ENCODE results near the gene TMTC2.

TMTC2 gene

GRCh38 chr12:82757059-82757458 lies 70.4 kb downstream of the TMTC2 start:
- Histone ChIP-seq H3K27ac (ENCODE audit: extremely low read depth, low read depth, low read length) (no peak overlapping the region), H3K36me3 (ENCODE audit: control insufficient read depth in 2 of 2, insufficient read depth in 1 of 2, low read length in 2 of 2) (no peaks in the 10 kb centered on the region), H3K4me3 (ENCODE audit: low read depth, low read length) (no peak overlapping the region), H3K4me1 (ENCODE audit: control insufficient read depth, insufficient read depth, low read length) (peaks cover 26% of the 10 kb centered on the region), H3K9me3 (ENCODE audit: control insufficient read depth, insufficient read depth, low read depth, low read length) (no peaks in the 10 kb centered on the region)
- ChIA-PET POLR2A (no interaction called here), CTCF (interaction anchor here (0.6 to 2.0 kb wide), 3 partner anchors 12 to 317 kb away, joined by 3 to 8 read pairs (median 4); partner anchors contain the start of gene TMTC2)
- TF ChIP-seq PRDM6 (tag by site-specific recombination; IDR thresholded peaks at IDR 0.05) (peak; percentile 21; the same call in 1 of the 2 replicates), ZNF843 (tag by site-specific recombination; IDR thresholded peaks at IDR 0.05) (0 out of 2 replicates have a peak, but pooled peaks have one; percentile 17), ZNF837 (tag by site-specific recombination; IDR thresholded peaks at IDR 0.05) (no peak), ZNF555 (tag by site-specific recombination; conservative IDR thresholded peaks at IDR 0.05) (no peak), ZNF792 (tag by site-specific recombination; IDR thresholded peaks at IDR 0.05) (no peak)

GRCh38 chr12:82757656-82758055 lies 71.0 kb downstream of the TMTC2 start:
- POLR2A ChIA-PET, result no interaction called here
- no peak overlapping the region for H3K4me3 ChIP-seq (ENCODE audit: low read depth, low read length)
- H3K9me3 ChIP-seq (ENCODE audit: control insufficient read depth, insufficient read depth, low read depth, low read length), result no peaks in the 10 kb centered on the region
- H3K36me3 ChIP-seq (ENCODE audit: control insufficient read depth in 2 of 2, insufficient read depth in 1 of 2, low read length in 2 of 2), result no peaks in the 10 kb centered on the region
- H3K4me1 ChIP-seq (ENCODE audit: control insufficient read depth, insufficient read depth, low read length), result peaks cover 26% of the 10 kb centered on the region
- 0 out of 2 replicates have a peak, but pooled peaks have one; percentile 9 for TF ChIP-seq PRDM6 (tag by site-specific recombination; IDR thresholded peaks at IDR 0.05)
- TF ChIP-seq ZNF121 (tag by site-specific recombination; IDR thresholded peaks at IDR 0.05), result no peak
- no peak overlapping the region for H3K27ac ChIP-seq (ENCODE audit: extremely low read depth, low read depth, low read length)
- CTCF ChIA-PET, result no interaction called here

GRCh38 chr12:82758749-82759330 lies 72.1 kb downstream of the TMTC2 start:
- Histone ChIP-seq H3K9me3 (ENCODE audit: control insufficient read depth, insufficient read depth, low read depth, low read length) (no peaks in the 10 kb centered on the region), H3K4me1 (ENCODE audit: control insufficient read depth, insufficient read depth, low read length) (peaks cover 26% of the 10 kb centered on the region), H3K36me3 (ENCODE audit: control insufficient read depth in 2 of 2, insufficient read depth in 1 of 2, low read length in 2 of 2) (no peaks in the 10 kb centered on the region), H3K4me3 (ENCODE audit: low read depth, low read length) (no peak overlapping the region), H3K27ac (ENCODE audit: extremely low read depth, low read depth, low read length) (no peak overlapping the region)
- POLR2A ChIA-PET, result no interaction called here
- CTCF ChIA-PET, result interaction anchor here (0.6 to 2.2 kb wide), 2 partner anchors 72 to 178 kb away, joined by 5 to 11 read pairs; partner anchors contain the start of gene TMTC2
- no peak for TF ChIP-seq ZNF791 (tag by site-specific recombination; IDR thresholded peaks at IDR 0.05)
- peak; percentile 45 for TF ChIP-seq ZNF654 (tag by site-specific recombination; IDR thresholded peaks at IDR 0.05; ENCODE audit: low read depth)

- Histone ChIP-seq H3K4me1 (ENCODE audit: control insufficient read depth, insufficient read depth, low read length) (peaks cover 26% of the 10 kb centered on the region), H3K4me3 (ENCODE audit: low read depth, low read length) (no peak overlapping the region), H3K36me3 (ENCODE audit: control insufficient read depth in 2 of 2, insufficient read depth in 1 of 2, low read length in 2 of 2) (no peaks in the 10 kb centered on the region), H3K9me3 (ENCODE audit: control insufficient read depth, insufficient read depth, low read depth, low read length) (no peaks in the 10 kb centered on the region), H3K27ac (ENCODE audit: extremely low read depth, low read depth, low read length) (no peak overlapping the region)
- ChIA-PET CTCF (interaction anchor here (0.6 to 2.2 kb wide), 2 partner anchors 74 to 420 kb away, joined by 3 to 11 read pairs; partner anchors contain the start of gene TMTC2), POLR2A (no interaction called here)
- TF ChIP-seq OVOL3 (tag by site-specific recombination; IDR thresholded peaks at IDR 0.05) (no peak), ZNF132 (tag by site-specific recombination; IDR thresholded peaks at IDR 0.05; ENCODE audit: borderline replicate concordance) (no peak), ZNF501 (tag by site-specific recombination; IDR thresholded peaks at IDR 0.05) (no peak), ZNF292 (tag by site-specific recombination; IDR thresholded peaks at IDR 0.05; ENCODE audit: borderline replicate concordance, low read depth) (no peak), ZNF629 (tag by site-specific recombination; IDR thresholded peaks at IDR 0.05) (no peak), ZNF214 (tag by site-specific recombination; IDR thresholded peaks at IDR 0.05; ENCODE audit: borderline replicate concordance) (no peak), KLF10 (tag by site-specific recombination; IDR thresholded peaks at IDR 0.05) (no peak), ZNF548 (tag by site-specific recombination; IDR thresholded peaks at IDR 0.05) (no peak), ZNF596 (tag by site-specific recombination; IDR thresholded peaks at IDR 0.05) (no peak), ZNF692 (tag by site-specific recombination; IDR thresholded peaks at IDR 0.05) (no peak), ZNF449 (tag by site-specific recombination; IDR thresholded peaks at IDR 0.05) (no peak), OSR2 (tag by site-specific recombination; IDR thresholded peaks at IDR 0.05) (no peak), SP3 (tag by site-specific recombination; IDR thresholded peaks at IDR 0.05) (no peak), ZNF140 (tag by site-specific recombination; IDR thresholded peaks at IDR 0.05) (no peak)
Observed at GRCh38 chr12:82760423-82760822, 73.7 kb downstream of the TMTC2 start.
